Measurements from ENCODE around the gene OR5D16. TPM values are rescaled to one million over a fixed set of nuclear protein-coding genes. Genes with fewer than 3 reads are reported as not detected.
"Not testable (repeated sequence)": the region's sequence is repeated elsewhere in the genome, so short reads cannot be mapped to it uniquely, and the experiment has no call there.

Gene OR5D16
- not detected for total RNA-seq

DNA sequence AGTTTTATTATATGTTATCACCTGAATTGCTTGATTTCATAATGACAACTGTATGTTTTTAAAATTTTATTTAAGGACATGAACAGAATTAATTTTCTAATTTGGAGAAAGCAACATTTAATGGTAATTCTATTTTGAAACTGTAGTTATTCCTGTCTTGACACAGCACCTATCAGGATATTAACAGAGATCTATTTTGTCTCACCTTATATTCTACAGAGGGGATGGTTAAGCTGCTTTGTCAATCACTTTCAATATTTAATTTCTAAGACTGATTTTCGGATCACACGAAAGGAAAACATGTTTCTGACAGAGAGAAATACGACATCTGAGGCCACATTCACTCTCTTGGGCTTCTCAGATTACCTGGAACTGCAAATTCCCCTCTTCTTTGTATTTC, at the start of gene OR5D16:
Gene OR5D16, plus strand, starts transcription at position 301 of the 400 bp plus-strand sequence. Its CDS starts 0 bp downstream, at position 301.
- DNase-seq (ENCODE audit: low spot score) (no peak), ATAC-seq (no peak)

DNA sequence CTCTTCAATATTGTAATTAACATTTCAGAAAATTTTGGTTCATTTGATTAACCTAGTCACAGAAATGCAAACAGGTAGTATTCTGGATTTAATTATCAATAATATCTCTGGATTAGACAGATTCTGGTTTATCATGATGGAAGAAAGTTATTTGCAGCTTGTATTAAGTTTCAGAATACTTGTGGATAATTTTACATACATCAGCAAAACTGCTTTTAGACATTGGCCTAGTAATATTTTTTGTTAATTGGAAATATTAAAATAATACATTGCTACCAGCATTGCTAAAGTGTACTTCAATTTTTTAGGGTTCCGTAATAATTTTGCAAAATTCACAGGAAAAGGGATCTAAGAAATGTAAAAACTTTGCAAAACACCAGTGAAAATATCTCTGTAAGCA, 46.9 kb upstream of the OR5D16 start:
- DNase-seq (ENCODE audit: low spot score) (no peak), ATAC-seq (no peak)

DNA sequence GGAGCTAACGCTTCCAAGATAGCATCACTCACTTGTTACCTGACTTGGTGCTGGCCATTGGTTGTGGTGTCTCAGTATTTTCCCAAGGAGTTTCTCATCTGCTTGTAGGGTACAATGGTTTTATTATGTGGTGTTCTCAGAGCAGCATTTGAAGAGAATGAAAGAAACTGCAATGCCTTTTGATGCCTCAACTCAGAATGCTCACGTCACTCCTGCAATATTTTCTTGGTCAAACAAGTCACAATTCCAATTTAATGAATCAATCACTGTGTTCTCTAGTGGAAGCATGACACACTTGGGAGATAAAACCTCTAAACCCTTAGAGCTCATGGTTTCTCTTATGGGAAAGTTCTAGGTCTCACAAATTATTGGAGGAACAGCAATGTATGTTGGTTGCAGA, 45.2 kb upstream of the OR5D16 start:
- DNase-seq (ENCODE audit: low spot score) = no peak
- ATAC-seq = no peak

DNA sequence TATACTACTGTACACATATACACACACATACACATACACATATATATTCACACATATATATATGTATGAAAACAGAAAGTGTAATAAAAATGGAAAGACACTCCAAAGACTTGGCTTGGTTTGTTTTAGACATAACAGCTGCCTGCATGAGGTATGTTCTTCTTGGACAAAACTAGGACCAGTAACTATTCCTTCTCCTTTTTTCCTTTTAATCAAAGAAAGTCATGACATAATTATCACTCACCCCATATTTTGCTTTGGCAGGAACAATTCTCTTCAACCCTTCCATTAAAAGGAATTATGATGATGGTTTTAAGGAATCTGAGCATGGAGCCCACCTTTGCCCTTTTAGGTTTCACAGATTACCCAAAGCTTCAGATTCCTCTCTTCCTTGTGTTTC, 43.3 kb upstream of the OR5D16 start, which contains the start of gene OR5D14:
Gene OR5D14, plus strand, starts transcription at position 301 of the 400 bp plus-strand sequence. Its CDS starts 0 bp downstream, at position 301.
- DNase-seq (ENCODE audit: low spot score) (no peak), ATAC-seq (no peak)

DNA sequence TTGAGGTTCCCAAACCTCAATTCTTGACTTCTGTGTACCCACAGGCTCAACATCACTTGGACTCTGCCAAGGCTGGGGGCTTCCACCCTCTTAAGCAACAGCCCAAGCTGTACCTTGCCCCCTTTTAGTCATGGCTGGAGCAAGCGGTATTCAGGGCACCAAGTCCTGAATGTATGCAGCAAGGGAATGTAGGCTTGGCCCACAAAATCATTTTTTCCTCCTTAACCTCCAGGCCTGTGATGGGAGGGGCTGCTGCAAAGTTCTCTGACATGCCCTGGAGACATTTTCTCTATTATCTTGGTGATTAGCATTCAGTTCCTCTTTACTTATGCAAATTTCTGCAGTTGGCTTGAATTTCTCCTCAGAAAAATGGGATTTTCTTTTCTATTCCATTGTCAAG, 32.3 kb upstream of the OR5D16 start:
- DNase-seq (ENCODE audit: low spot score) = no peak
- no peak for ATAC-seq

DNA sequence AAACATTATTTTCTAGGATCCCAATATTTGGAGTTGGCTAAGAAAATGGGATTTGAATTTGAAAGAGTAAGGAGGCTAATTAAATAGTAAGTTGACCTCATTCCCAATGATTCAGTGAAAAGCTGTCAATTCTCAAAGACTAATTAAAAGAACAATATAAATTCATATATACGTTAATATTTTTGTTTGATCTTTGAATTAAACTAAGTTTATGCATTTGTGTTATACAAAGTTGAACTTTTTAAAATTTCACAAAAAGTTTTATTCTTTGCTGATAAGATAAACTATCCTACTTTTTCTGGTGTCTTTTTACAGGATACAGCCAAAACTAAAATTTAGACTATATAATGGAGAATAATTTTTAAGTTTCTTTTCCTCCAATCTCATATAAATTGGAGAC, 27.5 kb upstream of the OR5D16 start, which contains the start of gene OR5L1:
Gene OR5L1, plus strand, starts transcription at position 301 of the 400 bp plus-strand sequence. CDS start 100 bp downstream, outside the sequence.
- no peak for ATAC-seq
- DNase-seq (ENCODE audit: low spot score) = no peak

DNA sequence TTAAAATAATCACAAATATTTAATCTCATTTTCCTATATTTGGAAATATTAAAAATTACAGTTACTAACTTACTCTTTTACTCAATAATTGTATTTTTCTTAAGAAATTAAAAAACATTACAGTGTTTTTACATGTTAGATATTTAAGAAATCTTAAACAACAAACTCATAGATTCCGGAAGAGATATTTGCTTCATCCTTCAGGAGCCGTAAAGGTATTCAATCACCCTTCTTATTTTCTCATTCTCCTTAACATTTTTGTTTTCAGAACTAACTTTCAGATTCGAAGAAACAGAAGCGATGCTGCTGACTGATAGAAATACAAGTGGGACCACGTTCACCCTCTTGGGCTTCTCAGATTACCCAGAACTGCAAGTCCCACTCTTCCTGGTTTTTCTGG, 19.2 kb upstream of the OR5D16 start, which contains the start of gene OR5D18:
Gene OR5D18, plus strand, starts transcription at position 301 of the 400 bp plus-strand sequence. Its CDS starts 0 bp downstream, at position 301.
- DNase-seq (ENCODE audit: low spot score) (no peak), ATAC-seq (no peak)

DNA sequence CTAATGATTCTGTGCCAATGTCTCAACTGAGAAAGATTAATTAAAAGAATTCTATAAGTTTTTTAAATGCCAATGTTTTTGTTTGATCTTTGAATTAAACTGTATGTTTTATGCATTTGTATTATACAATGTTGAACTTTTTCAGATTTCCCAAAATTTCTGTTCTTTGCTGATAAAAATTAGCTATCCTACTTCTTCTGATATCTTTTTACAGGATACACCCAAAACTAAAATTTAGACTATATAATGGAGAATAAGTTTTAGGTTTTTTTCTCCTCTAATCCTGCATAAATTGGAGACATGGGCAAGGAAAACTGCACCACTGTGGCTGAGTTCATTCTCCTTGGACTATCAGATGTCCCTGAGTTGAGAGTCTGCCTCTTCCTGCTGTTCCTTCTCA, 11.6 kb upstream of the OR5D16 start, which contains the start of gene OR5L2:
Gene OR5L2, plus strand, starts transcription at position 301 of the 400 bp plus-strand sequence. Its CDS starts 0 bp downstream, at position 301.
- ATAC-seq (no peak), DNase-seq (ENCODE audit: low spot score) (no peak)

DNA sequence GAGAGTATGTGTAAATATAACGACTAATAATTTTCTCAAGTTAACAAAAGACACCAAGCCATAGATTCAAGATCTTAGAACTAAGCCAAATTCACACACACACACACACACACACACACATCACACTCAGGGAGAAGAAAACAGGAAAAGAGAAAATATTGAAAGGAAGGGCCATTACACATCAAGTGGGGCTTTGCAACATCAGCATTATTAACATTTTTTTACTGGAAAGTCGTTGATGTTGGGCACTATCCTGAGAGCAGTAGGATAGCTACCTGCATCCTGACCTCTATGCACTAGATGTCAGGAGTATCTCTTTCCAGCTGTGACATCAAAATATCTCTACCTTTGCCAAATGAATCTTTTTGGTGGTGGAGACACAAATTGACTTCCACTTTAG, 8.9 kb downstream of the OR5D16 start:
- DNase-seq (ENCODE audit: low spot score) = no peak

DNA sequence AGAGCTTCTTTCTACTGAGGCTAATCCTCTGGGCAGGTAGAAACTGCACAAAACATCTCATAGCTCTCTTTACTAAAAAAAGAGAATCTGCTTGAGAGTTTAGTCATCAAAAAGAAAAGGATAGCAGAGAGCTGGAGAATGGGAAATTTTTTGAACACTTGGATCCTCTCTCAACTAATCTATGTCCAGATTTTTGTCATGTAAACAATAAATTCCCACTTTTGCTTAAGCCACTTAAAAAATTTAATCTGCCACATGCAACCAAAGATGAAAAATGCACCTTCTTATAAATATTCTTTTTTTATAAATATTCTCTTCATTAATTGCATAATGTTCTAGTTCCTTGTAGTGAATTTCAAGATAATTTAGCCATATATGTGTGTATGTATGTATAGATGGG, 10.5 kb downstream of the OR5D16 start:
- no peak for ATAC-seq
- DNase-seq (ENCODE audit: low spot score) = no peak

More for the DNA sequence above, 8.9 kb downstream of the OR5D16 start:
- no peak for ATAC-seq

DNA sequence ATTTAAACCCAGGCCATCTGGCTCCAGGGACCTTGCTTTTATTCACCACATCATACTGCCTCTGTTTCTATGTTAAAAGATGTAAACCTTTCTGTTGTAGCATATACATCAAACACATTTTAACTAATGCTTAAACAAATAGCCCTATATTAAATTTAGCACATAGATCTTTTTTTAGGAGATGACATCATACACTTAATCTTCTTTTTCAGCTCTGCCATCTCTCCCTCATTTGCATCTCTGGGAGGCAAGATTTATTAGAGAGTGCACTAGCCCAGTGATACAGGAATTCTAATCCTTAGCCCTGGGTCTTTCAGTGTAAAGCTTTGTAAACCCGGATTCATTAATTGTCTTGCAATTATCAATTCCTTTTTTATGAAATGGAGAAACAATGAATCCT, 13.6 kb downstream of the OR5D16 start:
- no peak for ATAC-seq
- DNase-seq (ENCODE audit: low spot score) = no peak

DNA sequence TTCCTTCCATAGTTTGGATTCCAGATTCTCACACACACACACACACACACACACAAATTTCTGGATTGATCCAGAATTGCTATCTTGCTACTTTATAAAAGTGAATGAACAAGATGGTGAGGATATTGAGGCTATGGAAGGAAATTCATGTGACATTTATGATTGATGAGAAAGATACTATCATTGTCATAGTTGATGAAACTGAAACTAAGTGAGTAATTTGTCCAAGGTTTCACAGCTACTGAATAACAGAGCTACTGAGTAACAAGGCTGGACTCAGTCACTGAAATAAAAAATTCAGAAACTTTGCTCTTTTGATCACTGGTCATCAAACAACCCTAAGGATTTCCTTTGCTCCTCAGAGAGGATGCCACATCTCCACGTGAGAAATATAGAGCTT, 16.2 kb downstream of the OR5D16 start:
- DNase-seq (ENCODE audit: low spot score) (no peak), ATAC-seq (no peak)

DNA sequence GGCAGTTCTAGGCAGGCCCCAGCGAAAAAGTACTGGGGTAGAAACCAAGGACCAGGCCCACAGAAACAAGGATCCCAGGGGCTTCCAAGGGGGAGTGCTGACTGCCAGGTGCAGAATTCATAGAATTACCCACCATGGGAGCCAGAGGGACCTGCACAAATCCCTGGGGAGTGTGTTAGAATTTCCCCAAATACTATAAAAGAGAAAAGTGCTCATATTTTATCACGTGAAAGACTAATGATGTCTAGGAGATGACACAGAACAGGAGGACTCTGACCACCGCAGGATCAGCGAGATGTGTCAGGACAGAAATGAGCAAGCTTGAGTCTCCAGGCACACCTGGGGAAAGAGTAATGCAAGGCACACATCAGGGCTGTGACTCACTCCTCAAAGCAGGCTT, 28.8 kb downstream of the OR5D16 start:
- not testable (repeated sequence) for ATAC-seq; DNase-seq (ENCODE audit: low spot score)

DNA sequence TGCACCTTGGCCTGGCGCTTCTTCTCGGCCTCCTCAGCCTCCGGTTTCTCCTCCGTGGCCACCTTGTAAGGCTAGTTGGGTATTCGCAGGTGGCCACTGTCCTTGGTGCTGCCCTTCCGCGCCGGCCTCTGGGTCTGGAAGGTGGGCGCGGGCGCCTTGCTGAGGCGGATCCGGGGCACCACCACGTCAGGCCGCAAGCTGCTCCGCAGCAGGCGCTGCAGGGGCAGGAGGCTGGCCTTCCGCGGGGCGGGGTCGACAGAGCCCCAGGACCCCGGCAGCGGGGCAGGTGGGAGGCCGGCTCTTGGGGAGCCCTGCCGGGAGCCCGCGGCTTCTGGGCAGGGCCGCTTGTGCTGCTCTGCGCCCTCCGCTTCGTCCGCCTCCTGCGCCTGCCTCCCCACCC, 34.2 kb downstream of the OR5D16 start:
- DNase-seq (ENCODE audit: low spot score); ATAC-seq: not testable (repeated sequence)

DNA sequence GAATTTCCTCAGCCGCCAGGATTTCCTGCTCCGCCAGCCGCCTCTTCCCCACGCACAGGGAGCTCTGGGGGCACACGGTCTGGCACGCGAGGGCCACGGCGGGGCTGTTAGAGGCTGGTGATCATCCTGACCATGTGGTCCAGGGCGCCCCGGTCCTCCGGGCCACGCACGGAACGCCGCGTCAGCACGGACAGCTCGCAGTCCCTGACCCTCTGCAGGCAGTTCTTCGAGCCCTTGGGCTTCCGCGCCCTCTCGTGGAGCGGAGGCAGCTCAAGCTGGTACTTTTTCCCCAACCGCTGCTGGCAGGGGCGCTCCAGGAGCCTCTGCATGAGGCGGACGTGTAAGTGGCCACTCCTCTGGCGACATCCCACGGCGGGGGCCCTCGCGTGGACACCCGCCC, 34.6 kb downstream of the OR5D16 start:
- not testable (repeated sequence) for ATAC-seq; DNase-seq (ENCODE audit: low spot score)

DNA sequence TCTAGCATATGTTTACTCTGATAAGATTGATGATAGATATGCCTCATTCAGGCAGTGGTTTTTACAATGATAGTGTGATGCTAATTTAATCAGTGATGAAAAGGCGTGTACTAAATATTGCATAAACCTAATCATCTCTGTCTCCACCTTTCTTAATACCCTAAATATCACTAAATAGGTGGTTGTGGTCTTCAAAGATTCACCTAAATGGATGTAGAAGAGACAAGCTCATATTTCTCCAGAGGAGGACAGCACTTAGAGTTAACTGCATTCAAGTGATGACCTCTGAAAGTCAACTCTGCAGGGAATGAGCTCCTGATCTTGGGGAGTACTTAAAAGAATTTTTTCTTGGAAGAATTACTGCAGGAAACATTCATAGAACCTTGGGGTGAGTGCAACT, 44.4 kb downstream of the OR5D16 start, which contains the start of gene TRIM51:
Gene TRIM51, plus strand, starts transcription at position 301 of the 400 bp plus-strand sequence. CDS start 2,132 bp downstream, outside the sequence.
- not testable (repeated sequence) for ATAC-seq

DNA sequence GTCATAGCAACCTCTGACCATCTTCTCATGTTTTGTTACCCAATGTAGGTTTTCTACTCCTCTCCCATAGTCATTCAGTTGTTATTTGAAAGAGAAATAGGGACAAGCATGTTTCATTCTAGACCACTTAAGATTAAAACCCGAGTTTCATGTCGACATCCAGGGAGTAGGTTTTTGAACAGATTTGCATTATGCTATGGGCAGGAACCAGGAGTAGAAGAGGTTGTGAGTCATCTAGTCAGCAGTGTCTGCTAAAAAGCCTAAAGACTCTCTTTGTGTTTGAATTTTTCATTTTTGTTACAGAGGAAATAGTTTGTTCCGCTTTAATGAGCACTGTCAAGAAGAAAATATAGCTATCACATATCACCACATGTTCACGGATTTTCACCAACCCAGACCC, 46.4 kb downstream of the OR5D16 start:
- not testable (repeated sequence) for ATAC-seq; DNase-seq (ENCODE audit: low spot score)

More for the DNA sequence above, 44.4 kb downstream of the OR5D16 start, which contains the start of gene TRIM51:
- not testable (repeated sequence) for DNase-seq (ENCODE audit: low spot score)

DNA sequence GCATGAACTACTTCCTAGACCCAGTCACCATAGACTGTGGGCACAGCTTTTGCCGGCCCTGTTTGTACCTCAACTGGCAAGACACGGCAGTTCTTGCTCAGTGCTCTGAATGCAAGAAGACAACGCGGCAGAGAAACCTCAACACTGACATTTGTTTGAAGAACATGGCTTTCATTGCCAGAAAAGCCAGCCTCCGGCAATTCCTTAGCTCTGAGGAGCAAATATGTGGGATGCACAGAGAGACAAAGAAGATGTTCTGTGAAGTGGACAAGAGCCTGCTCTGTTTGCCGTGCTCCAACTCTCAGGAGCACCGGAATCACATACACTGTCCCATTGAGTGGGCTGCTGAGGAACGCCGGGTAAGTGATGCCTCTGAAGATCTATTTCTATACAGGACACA, 46.9 kb downstream of the OR5D16 start:
- DNase-seq (ENCODE audit: low spot score); ATAC-seq: not testable (repeated sequence)

Other genes with a start within 250 kb of the OR5D16 start
- gene OR4C11, start 231.1 kb upstream of the OR5D16 start, total RNA-seq = not detected
- gene OR4P4, start 203.6 kb upstream of the OR5D16 start, total RNA-seq = not detected
- gene OR4S2, start 190.4 kb upstream of the OR5D16 start, total RNA-seq = not detected
- gene OR4C6, start 176.6 kb upstream of the OR5D16 start, total RNA-seq = not detected
- not detected for gene OR5D13, start 65.3 kb upstream of the OR5D16 start, total RNA-seq
- not detected for gene OR5D14, start 43.2 kb upstream of the OR5D16 start, total RNA-seq
- not detected for gene OR5L1, start 27.4 kb upstream of the OR5D16 start, total RNA-seq
- gene OR5D18, start 19.1 kb upstream of the OR5D16 start, total RNA-seq = not detected
- not detected for gene OR5L2, start 11.5 kb upstream of the OR5D16 start, total RNA-seq
- gene TRIM51, start 44.5 kb downstream of the OR5D16 start, total RNA-seq = not detected
- not detected for gene OR5W2, start 75.8 kb downstream of the OR5D16 start, total RNA-seq
- gene OR5I1, start 97.6 kb downstream of the OR5D16 start, total RNA-seq = not detected
- gene OR10AG1, start 131.2 kb downstream of the OR5D16 start, total RNA-seq = not detected
- gene OR5F1, start 155.9 kb downstream of the OR5D16 start, total RNA-seq = not detected
- gene OR5AS1, start 188.9 kb downstream of the OR5D16 start, total RNA-seq = not detected